ENCODE measurements around the gene NMT1.
A peak's percentile ranks its signal among the peaks of the same experiment; 100 is the strongest.
"Not testable (repeated sequence)": the region's sequence is repeated elsewhere in the genome, so short reads cannot be mapped to it uniquely, and the experiment has no call there.

Gene NMT1

DNA sequence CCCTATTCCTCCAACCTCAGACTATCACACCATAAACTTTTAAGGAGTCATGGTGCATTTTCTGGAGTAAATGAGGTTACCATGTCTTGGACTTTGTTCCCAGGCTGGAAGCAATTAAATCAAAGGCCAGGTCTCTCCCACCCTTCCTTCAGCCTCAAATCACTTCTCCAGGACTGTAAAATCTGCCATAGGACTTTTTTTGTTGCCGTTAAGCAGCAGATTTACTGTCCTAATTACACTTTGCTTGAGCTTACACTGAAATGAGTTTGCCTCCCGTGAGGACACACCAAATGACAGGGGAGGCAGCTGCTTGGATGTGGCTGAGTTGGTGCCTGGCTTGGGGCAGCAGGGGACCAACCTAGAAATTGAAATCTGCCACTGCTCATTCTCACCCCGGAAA is 24.4 kb upstream of the NMT1 start:
- no peak for DNase-seq (ENCODE audit: low read depth, low spot score)

DNA sequence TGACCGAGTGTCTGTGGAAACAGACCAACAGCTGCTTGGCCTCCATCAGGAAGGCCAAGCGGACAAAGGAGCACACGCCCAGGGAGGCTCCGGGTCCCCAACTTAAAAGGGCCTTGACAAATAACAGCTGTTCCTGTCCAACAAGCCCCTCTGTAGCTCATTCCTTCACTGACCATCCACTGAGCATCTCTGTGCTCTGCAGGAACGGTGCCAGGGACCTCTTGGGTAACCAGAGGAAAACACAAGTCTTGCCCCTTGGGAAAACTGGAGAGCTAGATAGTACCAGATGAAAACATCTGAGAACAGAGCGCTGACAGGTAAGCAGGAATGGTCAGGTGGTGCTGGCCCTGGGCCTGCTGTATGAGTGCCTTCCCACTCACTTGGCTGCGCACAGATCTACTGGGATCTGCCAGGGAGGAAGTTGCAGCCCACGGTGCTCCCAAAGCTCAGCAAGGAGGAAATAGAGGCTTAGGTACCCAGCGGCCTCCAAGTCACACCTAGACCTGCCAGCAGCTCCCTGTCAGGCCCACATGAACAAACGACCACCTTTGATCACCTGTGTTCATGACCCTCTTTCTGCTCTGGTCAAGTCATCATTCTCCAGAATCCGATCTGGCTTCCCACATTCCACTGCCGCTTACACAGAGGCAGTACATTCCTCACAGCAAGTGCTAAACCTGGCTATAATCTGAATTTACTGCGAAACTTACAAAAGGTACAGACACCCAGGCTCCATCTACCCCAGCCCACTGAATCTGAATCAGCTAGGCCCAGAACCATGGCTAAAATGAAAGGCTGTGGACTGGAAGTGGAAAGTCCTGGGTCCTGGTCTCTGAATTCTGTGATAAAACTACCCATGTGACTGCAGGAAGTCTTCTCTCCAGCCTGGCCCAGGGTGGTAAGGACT is 22.1 kb upstream of the NMT1 start:
- DNase-seq (ENCODE audit: low read depth, low spot score), result no peak

DNA sequence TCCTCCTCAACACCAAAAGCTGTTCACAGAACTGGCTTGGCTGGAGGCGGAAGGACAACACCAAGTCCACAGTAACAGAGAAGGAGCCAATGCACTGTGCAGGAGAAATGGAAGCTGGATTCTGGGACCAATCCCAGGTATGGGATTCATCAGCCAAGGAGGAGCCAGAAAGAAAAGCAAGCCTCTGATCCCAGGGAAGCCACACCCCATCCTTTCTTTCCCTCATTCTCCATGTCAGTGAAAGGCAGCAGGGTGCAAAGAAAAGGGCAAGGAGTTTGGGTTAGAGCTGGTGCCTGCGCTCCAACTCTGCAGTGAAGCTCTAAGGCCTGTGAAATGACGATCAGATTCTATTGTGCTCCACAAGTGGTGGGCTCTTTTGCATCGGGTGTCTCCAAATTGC is 20.7 kb upstream of the NMT1 start:
- no peak for DNase-seq (ENCODE audit: low read depth, low spot score)

DNA sequence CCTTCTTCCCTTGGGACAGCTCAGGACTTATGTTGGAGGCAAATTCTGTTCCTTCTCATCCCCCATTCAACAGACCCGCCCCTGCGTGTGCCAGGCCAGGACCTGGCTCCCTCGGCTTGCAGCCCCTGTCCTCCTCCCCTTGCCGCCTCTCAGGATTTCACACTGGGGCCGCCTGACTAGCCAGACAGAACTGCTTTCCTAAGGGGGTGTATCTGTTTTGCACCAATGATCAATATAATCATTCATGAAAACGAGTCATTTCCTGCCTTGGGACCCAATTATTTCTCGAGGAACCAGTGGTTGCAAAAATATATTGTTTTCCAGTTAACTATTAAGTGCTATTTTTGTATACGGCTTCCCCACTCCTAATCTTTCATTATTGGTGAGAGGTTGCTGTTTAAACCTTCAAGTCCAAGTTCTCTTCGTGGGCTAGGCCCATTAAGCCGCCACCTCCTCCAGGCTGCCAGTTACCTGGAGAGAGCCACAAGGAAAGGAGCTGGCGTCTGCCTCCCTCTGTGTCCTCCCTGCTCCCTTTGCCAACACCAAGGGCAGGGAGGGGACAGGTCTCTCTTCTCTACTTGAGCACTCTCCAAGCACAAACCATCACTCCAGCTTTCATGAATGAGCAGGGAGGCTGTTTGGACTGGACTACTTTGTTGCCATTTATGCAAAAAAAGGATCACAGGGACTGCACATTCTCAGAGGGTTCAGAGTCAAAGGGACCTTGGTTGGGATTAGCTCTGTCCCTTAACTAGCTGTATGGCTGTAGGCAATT is 18.6 kb upstream of the NMT1 start:
- DNase-seq (ENCODE audit: low read depth, low spot score), result no peak

DNA sequence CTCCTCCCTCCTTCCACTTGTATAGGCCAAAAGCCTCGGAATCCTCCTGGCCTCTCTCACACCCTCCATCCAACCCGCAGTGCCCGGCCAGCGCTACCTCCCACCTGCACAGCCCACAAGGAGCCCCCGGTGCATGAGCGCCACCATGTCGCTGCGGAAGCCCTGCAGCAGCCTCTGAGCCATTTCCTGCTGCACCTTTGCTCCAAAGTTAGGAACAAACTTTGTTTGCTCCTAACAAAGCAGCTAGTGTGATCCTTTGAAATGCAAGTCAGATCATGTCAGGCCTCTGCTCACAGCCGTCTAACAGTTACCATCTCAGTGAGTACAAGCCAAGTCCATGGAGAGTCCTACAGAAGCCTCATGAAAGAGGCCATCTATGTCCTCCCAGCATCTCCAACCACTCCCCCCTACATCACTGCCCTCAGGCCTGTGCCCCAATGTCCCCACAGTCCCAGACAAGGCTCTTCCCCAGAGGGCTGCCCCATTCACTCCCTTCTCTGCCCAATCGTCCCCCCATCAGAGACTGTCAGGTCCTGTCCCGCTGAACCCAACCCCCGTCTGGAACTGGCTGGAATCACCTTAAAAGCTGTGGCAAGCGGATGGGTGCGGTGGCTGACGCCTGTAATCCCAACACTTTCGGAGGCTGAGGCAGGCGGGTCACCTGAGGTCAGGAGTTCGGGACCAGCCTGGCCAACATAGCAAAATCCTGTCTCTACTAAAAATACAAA is 17.1 kb upstream of the NMT1 start:
- no peak for DNase-seq (ENCODE audit: low read depth, low spot score)

DNA sequence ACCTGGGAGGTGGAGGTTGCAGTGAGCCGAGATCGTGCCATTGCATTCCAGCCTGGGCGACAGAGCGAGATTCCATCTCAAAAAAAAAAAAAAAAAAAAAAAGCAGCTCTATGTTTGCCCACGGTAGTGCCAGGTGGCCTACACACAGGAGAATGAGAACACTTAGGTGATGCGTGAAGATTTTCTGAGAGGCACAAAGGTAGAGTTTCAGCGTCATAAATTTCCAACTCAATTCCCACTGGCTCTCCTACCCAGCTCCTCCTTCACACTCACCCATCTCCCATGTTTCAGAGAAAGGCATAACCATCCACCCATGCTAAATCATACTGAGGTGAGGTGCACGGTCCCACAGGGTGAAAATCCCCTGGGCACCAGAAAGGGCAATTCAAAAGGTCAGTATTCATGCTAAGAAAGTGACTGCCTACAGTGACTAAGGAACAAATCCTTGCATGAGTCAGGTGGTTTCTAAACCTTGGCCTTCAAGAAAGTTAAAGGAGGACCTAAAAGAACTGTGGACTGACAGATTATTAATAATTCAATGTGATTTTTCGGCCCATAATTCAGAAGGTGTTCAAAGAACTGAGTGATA is 14.5 kb upstream of the NMT1 start:
- DNase-seq (ENCODE audit: low read depth, low spot score), result no peak

DNA sequence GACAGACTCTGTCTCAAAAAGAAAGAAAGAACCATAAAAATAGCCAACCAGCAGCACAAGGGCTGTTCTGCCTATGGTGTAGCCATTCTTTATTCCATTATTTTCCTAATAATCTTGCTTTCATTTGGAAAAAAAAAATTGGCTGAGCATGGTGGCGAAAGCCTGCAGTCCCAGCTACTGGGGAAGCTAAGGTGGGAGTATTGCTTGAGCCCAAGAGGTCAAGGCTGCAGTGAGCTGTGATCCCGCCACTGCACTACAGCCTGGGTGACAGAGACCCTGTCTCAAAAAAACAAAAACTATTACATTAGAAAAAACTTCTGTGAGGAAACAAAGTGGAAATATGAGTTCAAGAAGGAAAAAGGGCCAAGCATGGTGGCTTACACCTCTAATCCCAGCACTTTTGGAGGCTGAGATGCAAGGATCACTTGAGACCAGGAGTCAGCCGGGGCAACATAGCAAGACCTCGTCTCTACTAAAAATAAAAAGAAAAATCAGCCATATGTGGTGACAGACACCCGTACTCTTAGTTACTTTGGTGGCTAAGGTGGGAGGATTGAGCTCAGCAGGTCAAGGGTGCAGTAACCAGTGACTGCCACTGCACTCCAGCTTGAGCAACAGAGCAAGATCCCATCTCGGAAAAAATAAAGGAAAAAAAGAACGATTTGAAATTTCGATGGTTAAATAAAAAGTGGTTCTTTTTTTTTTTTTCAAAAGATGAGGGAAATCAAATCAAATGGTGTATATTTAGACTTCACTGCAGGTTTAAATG is 12.1 kb upstream of the NMT1 start:
- no peak for DNase-seq (ENCODE audit: low read depth, low spot score)

DNA sequence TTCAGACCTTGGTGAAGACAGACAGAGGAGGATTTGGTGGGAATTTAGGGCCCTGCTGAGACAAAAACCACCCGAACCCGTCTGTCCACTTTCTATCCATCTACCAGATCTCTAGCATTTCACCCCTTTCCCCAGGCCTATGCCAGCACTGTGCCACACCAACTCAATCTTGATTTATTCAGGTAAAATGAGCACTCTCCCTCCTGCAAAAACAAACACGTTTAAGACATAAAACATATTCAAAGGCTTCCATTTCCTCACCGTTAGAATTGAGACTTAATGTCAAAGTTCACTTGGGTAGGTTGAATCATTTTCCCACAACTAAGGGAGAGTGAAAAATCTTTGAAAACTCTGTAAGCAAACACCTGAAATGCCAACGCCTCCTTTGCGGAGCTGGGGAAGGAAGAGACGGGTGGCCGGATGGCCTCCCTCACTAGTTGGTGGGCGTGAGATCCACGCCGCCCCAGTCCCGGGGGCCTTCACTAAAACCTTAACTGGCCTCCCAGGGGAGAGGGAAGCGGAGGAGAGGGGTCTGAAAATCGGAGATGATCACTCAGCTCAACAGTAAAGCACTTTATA is 10.5 kb upstream of the NMT1 start:
- DNase-seq (ENCODE audit: low read depth, low spot score), result no peak

DNA sequence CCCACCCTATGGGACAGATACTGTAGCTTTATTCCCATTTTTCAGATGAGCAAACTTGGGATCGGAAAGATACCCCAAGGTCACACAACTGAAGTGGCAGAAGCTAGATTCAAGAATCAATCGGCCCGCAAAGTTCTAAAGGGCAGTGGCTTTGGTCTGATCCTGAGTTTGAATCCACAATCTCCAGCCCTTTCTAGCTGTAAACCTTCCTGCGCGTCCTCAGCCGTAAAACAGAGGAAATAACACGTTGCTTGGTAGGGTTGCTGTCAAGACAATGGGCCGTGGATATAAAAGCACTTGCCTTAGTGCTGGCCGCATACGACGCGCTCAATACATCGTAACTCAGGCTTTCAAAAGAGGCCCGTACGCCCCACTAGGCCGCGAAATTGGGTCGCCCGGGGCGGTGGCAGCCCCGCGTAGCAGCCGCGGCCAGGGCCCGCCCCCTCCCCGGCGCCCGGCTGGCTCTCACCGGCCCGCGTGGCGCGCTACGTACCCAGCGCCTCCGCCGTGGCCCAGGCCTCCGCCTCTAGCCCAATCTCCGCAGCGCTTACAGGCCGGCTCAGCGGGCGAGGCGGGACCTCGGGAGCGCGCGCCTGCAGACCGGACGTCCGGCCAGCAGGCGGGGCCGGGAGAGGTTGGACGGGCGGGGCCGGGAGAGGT is 9.9 kb upstream of the NMT1 start, which contains the start of gene DCAKD:
TSS of gene DCAKD (minus strand) at position 573 of the 660 bp plus-strand sequence. CDS start 16,747 bp downstream, outside the sequence.
- DNase-seq (ENCODE audit: low read depth, low spot score), result peak; percentile 82

DNA sequence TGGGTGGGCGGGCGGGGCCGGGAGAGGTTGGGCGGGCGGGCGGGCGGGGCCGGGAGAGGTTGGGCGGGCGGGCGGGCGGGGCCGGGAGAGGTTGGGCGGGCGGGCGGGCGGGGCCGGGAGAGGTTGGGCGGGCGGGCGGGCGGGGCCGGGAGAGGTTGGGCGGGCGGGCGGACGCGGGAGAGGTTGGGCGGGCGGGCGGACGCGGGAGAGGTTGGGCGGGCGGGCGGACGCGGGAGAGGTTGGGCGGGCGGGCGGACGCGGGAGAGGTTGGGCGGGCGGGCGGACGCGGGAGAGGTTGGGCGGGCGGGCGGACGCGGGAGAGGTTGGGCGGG is 9.4 kb upstream of the NMT1 start:
- DNase-seq (ENCODE audit: low read depth, low spot score), result not testable (repeated sequence)

DNA sequence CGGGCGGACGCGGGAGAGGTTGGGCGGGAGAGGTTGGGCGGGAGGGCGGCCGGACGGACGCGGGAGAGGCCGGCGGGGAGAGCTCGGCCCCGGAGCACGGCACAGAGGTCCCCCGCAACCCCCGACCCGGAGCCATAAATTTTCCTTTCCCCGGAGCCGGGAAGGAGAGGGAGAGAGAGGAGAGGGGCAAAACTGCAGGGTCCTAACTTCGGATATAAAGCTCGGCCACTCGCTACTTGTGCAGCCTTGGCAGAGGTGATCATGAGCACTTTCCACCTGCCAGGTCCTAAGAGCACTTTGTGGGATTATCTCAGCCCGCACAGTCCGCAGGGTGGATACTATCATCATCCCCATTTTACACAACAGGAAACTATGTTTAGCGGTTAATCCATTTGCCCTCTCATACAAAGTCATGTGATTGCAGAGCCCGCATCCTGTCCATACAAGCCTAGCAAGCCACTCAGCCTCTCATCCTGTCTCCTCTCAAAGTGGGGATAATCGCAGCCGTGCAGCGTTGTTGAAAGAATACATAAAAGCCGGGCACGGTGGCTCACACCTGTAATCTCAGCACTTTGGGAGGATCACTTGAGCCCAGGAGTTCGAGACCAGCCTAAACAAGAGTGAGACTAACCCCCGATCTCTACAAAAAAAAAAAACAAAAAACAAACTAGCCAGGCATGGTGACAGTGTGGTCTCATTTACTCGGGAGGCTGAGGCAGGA is 8.9 kb upstream of the NMT1 start:
- DNase-seq (ENCODE audit: low read depth, low spot score), result no peak

DNA sequence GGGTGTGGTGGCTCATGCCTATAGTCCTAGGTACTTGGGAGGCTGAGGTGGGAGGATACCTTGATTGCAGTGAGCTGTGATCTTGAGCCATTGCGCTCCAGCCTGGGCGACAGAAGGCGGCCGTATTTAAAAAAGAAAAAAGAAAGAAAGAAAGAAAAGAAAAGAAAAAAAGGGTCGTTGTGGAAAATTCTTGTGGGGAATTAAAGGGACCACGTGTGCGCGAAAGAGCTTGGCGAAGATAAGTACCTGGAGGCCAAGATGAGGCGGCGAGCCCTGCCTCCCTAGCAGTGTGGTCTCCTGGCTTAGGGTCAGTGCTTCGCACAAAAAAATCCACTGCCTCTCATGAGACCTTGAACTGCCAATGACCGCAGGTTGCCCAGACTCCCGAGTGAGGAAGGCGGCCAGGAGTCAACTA is 728 bp upstream of the NMT1 start:
- DNase-seq (ENCODE audit: low read depth, low spot score), result no peak

DNA sequence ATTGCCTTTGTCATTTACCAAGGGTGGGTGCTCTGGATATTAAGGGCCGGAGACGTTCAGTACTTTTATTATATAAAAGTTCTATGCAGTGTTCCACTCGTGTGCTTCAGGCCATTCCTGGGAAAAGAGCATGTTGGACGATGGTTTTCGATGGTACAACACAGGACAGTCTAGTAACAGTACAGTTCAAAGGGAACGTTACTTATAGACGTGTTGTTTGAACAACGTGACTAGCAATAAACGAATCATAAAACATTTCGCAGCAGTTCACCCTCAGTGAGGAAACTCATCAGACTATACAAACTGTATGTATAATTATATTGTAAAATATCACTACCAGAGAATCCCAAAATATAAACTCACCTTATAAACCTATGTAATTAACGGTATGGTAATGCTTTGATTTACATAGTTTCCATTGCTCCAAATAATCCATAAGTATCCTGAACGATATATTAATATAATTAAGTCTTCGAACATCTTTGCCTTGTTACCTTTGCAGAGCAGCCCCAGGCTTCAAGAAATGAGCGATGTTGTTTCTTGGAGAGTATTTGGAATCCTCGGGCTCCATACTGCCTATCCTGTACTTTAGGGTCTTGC is 589 bp downstream of the NMT1 start:
- DNase-seq (ENCODE audit: low read depth, low spot score), result no peak

DNA sequence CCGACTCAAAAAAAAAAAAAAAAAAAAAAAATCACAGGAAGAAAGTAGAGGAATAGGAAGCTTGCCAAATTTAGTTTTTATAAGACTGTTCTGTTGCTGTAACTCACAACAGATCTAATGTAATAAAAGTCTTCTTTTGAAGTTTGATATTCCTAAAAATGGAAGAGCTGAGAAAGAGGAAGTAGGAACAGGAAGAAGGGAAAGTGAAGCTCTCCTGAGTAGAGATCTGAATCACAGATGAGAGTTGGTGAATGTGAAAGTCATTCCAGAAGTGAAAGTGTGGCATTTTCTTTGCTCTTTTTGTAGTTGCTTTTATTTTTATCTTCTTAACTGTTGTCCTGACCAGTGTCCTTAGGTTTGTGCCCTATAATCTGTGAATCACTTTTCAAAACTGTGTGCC is 2.1 kb downstream of the NMT1 start:
- DNase-seq (ENCODE audit: low read depth, low spot score), result no peak

DNA sequence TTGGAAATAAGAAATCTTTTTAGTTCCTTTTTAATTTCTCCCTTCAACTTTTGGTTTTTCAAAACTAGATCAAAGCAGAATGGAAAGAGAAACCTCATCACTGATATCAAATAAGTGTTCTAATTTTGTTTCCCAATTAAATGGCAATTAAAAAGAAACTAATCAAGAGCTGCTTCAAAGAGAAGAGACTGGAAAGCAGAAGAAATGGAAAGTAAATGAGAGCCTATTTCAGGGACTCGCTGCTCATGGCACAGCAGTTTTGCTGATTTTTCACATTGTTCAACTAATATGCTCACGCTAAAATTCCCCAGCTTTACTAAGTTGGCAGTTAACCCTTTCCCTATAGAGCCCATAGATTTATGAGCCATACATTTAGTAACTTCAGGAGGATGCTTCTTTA is 6.5 kb downstream of the NMT1 start:
- no peak for DNase-seq (ENCODE audit: low read depth, low spot score)

DNA sequence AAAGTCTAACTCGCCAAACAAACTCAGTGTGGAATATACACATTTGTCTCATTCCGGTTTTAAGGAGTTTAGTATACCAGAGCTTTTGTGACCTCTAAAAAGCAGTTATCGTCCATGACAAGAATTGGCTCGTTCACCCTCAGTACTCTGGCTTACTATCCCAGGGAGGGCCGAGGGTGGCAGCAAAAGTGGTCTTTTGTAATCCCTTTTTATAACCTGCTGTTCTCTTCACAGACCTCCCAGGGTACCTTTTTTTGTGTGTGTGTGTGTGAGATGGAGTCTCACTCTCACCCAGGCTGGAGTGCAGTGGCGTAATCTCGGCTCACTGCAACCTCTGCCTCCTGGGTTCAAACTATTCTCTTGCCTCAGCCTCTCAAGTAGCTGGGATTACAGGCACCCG is 8.9 kb downstream of the NMT1 start:
- DNase-seq (ENCODE audit: low read depth, low spot score), result no peak

DNA sequence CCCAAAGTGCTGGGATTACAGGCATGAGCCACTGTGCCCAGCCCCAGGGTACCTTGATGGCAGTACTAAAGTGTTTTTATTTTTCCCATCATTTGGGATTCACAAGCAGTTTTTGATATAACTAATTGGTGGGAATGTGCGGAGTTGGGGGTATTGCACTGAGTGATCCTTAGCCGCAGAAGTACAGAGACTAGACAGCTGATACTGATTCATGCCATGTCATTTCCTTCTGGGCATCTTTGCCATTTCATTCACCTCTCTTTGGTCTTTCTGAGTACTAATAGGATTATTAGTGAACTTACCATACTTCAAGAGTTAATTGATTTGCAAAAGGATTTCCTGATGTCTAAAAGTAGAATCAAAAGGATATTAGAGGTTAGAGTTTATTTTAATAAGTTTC is 9.7 kb downstream of the NMT1 start:
- DNase-seq (ENCODE audit: low read depth, low spot score), result no peak

DNA sequence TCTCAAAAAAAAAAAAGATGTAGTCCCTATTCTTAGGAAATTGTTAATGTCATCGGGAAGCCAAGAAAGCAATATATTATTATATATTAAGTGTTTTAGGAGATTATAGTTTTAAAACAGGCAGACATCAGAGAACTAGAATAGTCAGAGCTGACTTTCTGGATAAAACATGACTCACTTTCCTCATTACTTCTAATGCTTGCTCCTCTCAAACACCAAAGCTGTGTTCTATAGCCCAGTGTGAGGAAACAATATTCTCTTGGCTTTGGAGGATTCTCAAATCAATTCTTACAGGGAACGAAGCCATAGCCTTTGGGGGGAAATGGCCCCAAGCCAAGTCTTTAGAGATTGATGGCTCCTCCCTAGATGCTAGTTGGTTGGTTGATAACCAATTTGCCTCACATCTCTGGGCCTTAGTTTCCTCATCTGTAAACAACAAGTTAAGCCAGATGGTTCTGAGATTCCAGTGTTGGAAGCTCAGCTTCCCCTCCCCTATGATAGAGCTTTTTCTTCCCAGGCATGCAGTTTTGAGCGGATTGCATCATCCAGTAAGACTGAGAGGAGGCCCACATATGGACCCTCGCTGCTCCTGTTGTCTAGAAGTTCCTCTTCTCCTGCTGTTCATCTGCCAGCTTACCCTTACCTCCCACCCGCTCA is 12.4 kb downstream of the NMT1 start:
- DNase-seq (ENCODE audit: low read depth, low spot score), result no peak

DNA sequence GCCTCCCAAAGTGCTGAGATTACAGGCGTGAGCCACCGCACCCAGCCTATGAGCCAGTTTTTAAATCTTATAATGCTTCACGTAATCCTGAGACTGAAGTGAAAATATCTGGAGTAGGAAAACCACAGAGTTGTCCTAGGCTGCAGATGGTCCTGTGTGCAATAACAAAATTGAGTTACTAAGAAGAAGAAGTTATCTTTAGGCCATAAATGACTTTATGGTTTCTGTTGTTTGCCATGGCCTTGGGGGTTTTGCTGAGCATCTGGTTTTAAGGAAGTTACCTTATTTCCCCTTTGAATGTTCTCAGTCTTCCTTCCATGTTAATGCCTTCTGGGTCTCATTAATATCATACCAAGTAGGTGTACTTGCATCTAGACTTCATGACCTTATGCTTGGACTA is 16.5 kb downstream of the NMT1 start:
- no peak for DNase-seq (ENCODE audit: low read depth, low spot score)
